Coronary artery (tissue), 2 donors: ENCODE measurements around the gene STING1.
A peak's percentile ranks its signal among the peaks of the same experiment; 100 is the strongest.
"Not testable (repeated sequence)": the region's sequence is repeated elsewhere in the genome, so short reads cannot be mapped to it uniquely, and the experiment has no call there.

ENCODE experiments used
- DNase-seq: peaks from one replicate; pipeline ENCODE4 v3.0.0-alpha.2; 2017; ENCODE audit warnings: low spot score
- H3K27ac ChIP-seq, 2 donors: fragments of 200-600 bp; sonication (generic); one replicate each; pipeline ENCODE4 v1.5.1; 2016 to 2019
- H3K4me3 ChIP-seq: fragments of 200-600 bp; sonication (generic); 2 replicates; pipeline ENCODE4 v1.5.1; 2016; ENCODE audit warnings: mild to moderate bottlenecking, moderate library complexity
- TF ChIP-seq, protein P1 (sequence below): fragments of 200-600 bp; sonication (generic); IDR thresholded peaks from one replicate; pipeline ENCODE4 v1.5.1; 2019; ENCODE audit warnings: antibody characterized with exemption

STING1 gene

GRCh38 chr5:139492700-139493192, 10.2 kb upstream of the STING1 start:
- TF ChIP-seq, protein P1, sequence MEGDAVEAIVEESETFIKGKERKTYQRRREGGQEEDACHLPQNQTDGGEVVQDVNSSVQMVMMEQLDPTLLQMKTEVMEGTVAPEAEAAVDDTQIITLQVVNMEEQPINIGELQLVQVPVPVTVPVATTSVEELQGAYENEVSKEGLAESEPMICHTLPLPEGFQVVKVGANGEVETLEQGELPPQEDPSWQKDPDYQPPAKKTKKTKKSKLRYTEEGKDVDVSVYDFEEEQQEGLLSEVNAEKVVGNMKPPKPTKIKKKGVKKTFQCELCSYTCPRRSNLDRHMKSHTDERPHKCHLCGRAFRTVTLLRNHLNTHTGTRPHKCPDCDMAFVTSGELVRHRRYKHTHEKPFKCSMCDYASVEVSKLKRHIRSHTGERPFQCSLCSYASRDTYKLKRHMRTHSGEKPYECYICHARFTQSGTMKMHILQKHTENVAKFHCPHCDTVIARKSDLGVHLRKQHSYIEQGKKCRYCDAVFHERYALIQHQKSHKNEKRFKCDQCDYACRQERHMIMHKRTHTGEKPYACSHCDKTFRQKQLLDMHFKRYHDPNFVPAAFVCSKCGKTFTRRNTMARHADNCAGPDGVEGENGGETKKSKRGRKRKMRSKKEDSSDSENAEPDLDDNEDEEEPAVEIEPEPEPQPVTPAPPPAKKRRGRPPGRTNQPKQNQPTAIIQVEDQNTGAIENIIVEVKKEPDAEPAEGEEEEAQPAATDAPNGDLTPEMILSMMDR = no peak
- H3K4me3 ChIP-seq = peak overlapping the region; percentile 37
- no peak for DNase-seq
- peak overlapping the region in 1 of 2 donors; percentile 33 for H3K27ac ChIP-seq

GRCh38 chr5:139488260-139488659, 5.7 kb upstream of the STING1 start:
- TF ChIP-seq, protein P1 = no peak
- Histone ChIP-seq H3K4me3 (no peak overlapping the region), H3K27ac (peak overlapping the region in 1 of 2 donors; percentile 64)
- DNase-seq = no peak

DNA sequence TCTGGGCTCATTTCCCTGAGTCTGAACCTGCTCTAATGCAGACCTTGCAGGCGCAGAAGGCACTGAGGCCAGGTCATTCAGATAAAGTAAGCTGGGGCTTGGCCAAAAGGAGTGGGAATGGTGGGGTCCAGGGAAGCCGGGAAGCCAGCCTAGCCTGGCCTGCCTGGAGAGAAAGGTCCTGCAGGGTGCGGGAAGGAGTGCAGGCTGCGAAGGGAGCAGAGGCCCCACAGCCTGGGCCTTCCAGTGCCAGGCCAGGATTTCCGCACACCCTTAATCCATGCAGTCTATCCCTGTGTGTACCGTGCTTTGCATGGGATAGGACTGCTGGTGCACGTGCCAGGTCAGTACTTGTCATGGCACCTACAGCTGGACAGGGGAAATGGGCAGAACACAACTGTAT, 3.6 kb upstream of the STING1 start:
- TF ChIP-seq, protein P1 = no peak
- DNase-seq = no peak
- Histone ChIP-seq H3K4me3 (no peak overlapping the region), H3K27ac (no peak overlapping the region)

DNA sequence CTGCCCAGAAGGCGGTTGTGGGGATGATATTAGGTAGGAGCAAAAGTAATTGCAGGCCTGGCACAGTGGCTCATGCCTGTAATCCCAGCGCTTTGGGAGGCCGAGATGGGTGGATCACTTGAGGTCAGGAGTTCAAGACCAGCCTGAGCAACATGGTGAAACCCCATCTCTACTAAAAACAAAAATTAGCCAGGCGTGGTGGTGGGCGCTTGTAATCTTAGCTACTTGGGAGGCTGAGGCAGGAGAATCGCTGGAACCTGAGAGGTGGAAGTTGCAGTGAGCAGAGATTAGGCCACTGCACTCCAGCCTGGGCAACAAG, 291 bp upstream of the STING1 start:
- Histone ChIP-seq H3K27ac (peak overlapping the region; percentile 87 to 97), H3K4me3 (peak overlapping the region; percentile 82)
- not testable (repeated sequence) for DNase-seq

DNA sequence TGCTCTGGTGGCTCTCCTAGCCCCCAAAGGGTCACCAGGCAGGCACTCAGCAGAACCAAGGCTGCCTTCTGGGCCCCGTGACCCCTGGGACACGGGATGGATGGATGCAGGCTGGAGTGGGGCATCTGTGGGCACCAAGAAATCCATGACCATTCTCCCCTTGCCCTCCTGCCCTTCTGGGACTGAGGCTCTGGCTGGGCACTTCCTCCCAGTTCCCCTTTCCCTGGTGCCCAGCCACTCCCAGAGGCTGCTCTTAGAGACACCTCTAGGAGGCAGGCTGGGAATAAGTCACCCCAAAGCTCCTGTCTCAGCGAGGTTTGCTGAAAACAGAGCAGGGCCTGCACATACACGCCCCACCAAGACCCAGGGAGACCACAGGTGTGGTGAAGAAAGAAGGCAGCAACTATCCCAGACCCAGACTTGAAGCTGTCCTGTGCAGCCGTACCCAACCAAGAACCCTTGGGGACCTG, 943 bp downstream of the STING1 start:
- peak overlapping the region; percentile 87 to 97 for H3K27ac ChIP-seq
- DNase-seq = no peak
- TF ChIP-seq, protein P1 = no peak
- peak overlapping the region; percentile 82 for H3K4me3 ChIP-seq

DNA sequence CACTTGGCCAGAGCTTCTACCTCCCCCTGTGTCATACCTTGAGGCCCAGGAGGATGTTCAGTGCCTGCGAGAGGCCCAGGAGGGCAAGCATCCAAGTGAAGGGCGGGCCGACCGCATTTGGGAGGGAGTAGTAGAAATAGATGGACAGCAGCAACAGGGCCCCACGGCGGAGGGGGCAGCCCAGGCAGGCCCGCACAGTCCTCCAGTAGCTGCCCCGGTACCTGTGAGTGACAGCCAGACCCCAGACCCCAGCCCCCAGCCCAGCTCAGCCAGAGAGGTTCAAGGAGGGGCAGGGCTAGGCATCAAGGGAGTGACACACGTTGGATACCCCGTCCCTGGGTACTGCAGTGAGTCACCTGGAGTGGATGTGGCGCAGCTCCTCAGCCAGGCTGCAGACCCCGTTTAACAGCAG, 1.4 kb downstream of the STING1 start:
- peak; percentile 88 for DNase-seq
- Histone ChIP-seq H3K4me3 (peak overlapping the region; percentile 82), H3K27ac (peak overlapping the region; percentile 87 to 97)
- TF ChIP-seq, protein P1 = no peak

- not testable (repeated sequence) for H3K27ac ChIP-seq, H3K4me3 ChIP-seq, DNase-seq
Measured at GRCh38 chr5:139479729-139480128, 2.8 kb downstream of the STING1 start.

DNA sequence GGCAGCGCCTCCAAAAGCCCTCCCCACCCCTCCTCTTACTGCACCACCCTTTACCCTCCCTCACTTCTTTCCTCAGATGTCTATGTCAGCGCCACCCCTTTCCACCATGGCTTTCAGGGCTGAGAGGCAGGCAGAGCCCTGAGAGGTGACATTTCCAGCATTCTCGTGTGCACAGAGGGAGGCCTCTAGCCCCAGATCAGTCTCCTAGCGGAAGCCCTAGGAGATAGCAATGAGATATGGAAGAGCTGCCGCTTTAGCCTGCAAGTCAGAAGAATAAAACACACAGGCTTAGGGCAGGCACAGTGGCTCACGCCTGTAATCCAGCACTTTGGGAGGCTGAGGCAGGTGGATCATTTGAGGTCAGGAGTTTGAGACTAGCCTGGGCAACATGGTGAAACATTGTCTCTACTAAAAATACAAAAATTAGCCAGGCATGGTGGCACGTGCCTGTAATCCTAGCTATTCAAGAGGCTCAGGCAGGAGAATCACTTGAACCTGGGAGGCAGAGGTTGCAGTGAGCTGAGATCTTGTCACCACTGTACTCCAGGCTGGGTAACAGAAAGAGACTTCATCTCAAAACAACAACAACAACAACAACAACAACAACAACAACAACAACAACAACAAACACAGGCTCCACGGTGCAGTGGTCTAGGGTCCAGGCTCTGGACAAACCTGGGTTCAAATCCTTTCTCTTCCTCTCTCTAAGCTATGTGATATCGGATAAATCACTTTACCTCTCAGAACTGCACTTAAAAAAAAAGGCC, 3.7 kb downstream of the STING1 start:
- not testable (repeated sequence) for H3K4me3 ChIP-seq, DNase-seq
- H3K27ac ChIP-seq = peak overlapping the region; percentile 5 to 15
